Measurements from ENCODE around the gene RSRP1. TPM values are rescaled to one million over a fixed set of nuclear protein-coding genes. Genes with fewer than 3 reads are reported as not detected.

Gene RSRP1, protein sequence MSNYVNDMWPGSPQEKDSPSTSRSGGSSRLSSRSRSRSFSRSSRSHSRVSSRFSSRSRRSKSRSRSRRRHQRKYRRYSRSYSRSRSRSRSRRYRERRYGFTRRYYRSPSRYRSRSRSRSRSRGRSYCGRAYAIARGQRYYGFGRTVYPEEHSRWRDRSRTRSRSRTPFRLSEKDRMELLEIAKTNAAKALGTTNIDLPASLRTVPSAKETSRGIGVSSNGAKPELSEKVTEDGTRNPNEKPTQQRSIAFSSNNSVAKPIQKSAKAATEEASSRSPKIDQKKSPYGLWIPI
- total RNA-seq: 30.0 and 35.7 TPM in 2 replicates

GRCh38 chr1:25247024-25247828, at the start of gene RSRP1:
Gene RSRP1, minus strand, starts transcription at chr1:25247454. Its CDS starts 491 bp downstream, at chr1:25246963.

DNA sequence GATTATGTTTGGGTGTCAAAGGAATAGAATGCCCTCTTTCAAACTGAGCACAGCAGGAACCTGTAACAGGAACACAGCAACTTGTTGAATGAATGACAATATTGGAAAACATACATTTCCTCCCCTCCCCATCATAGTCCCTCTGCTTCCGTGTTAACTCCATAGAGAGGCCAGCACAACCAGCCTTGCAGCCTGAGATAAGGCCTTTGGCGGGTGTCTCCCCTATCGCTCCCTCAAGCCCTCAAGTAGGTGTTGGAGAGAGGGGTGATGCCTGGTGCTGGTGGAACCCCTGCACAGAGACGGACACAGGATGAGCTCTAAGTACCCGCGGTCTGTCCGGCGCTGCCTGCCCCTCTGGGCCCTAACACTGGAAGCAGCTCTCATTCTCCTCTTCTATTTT, 25.0 kb upstream of the RSRP1 start, which contains the start of gene RHD:
RHD (plus strand) TSS at position 272 of the 400 bp plus-strand sequence; CDS start at position 311, 39 bp downstream.

GRCh38 chr1:25232027-25232865, 15.0 kb downstream of the RSRP1 start, which contains the start of gene SYF2:
Gene SYF2, minus strand, starts transcription at chr1:25232502. Its CDS starts 35 bp downstream, at chr1:25232467.

Other genes starting within 250 kb of the RSRP1 start
- 27.4 and 29.1 TPM in 2 replicates for gene SYF2, start 15.0 kb downstream of the RSRP1 start, total RNA-seq
- gene RHD, start 25.1 kb upstream of the RSRP1 start, total RNA-seq: not detected in 2 replicates
- gene TMEM50A, start 90.9 kb upstream of the RSRP1 start, total RNA-seq: 74.2 and 106 TPM in 2 replicates
- 0.14 and 0.21 TPM in 2 replicates for gene RHCE, start 173.4 kb upstream of the RSRP1 start, total RNA-seq
- 12.9 and 13.2 TPM in 2 replicates for gene MACO1, start 183.4 kb upstream of the RSRP1 start, total RNA-seq

Data from airway epithelial cell (primary cell).